ENCODE data around the gene FXN. TPM values are rescaled to one million over a fixed set of nuclear protein-coding genes. Genes with fewer than 3 reads are reported as not detected.

The FXN gene
- polyA plus RNA-seq, 3 donors, result 9.1 to 27.3 (median 15.9) TPM

- TF ChIP-seq CTCF (IDR thresholded peaks at IDR 0.05), result no peak
- H3K27ac ChIP-seq (ENCODE audit: low read depth in 1 of 2, low read length in 2 of 2), result no peak overlapping the region
- H3K4me1 Mint-ChIP-seq, result no peaks in the 10 kb centered on the region
- no peaks in the 10 kb centered on the region for H3K79me2 ChIP-seq (ENCODE audit: insufficient read depth, low read length)
- no peak overlapping the region for H2AFZ ChIP-seq (ENCODE audit: insufficient read depth, low read depth, low read length, poor library complexity, severe bottlenecking)
- no peak overlapping the region for H3K4me3 ChIP-seq (replicated peaks in 1 of 3; ENCODE audit: low read depth in 2 of 3, low read length in 3 of 3)
- H3K36me3 Mint-ChIP-seq, result peaks cover 47 to 54% of the 10 kb centered on the region in 2 donors
- peaks cover 19 to 43% of the 10 kb centered on the region in 2 donors for H3K36me3 ChIP-seq (replicated peaks in 1 of 2; ENCODE audit: control insufficient read depth in 1 of 2, insufficient read depth in 2 of 2, low read length in 2 of 2)
- no peaks in the 10 kb centered on the region for H3K4me1 ChIP-seq (ENCODE audit: control insufficient read depth in 1 of 2, insufficient read depth in 2 of 2, low read length in 2 of 2)
- no CpG with 5 or more reads among the region's 5 CpGs for WGBS (ENCODE audit: insufficient coverage)
- intact Hi-C loops (cut with micrococcal nuclease), result no loop called here
- H4K20me1 ChIP-seq (ENCODE audit: insufficient read depth, low read length), result no peaks in the 10 kb centered on the region
- no peak for DNase-seq
- H3K4me2 ChIP-seq (replicated peaks; ENCODE audit: extremely low read depth, low read length, poor library complexity, severe bottlenecking), result no peak overlapping the region
- H3K27me3 Mint-ChIP-seq (ENCODE audit: low read depth in 3 of 3), result peaks cover 0 to 2% (median 1%) of the 10 kb centered on the region in 3 donors
- no peaks in the 10 kb centered on the region for H3K9me3 Mint-ChIP-seq
- H3K4me3 Mint-ChIP-seq, result no peak overlapping the region
- H3K9ac ChIP-seq (ENCODE audit: insufficient read depth, low read length, poor library complexity, severe bottlenecking), result no peak overlapping the region
- no peak overlapping the region for H3K27ac Mint-ChIP-seq
- no peaks in the 10 kb centered on the region for H3K9me3 ChIP-seq (replicated peaks in 1 of 2; ENCODE audit: control insufficient read depth in 1 of 2, insufficient read depth in 1 of 2, low read length in 2 of 2)
- no peaks in the 10 kb centered on the region for H3K27me3 ChIP-seq (ENCODE audit: control insufficient read depth in 2 of 2, insufficient read depth in 2 of 2, low read length in 2 of 2)
These were observed 26.6 kb downstream of the FXN start for GRCh38 chr9:69062195-69062594.

GRCh38 chr9:69063839-69064238 lies 28.3 kb downstream of the FXN start:
- no peak for TF ChIP-seq CTCF (IDR thresholded peaks at IDR 0.05)
- Mint-ChIP-seq H3K27me3 (ENCODE audit: low read depth in 3 of 3) (peaks cover 0 to 2% (median under 1%) of the 10 kb centered on the region in 3 donors), H3K4me1 (no peaks in the 10 kb centered on the region), H3K9me3 (no peaks in the 10 kb centered on the region), H3K4me3 (no peak overlapping the region), H3K27ac (peak overlapping the region in 1 of 7 donors; percentile 70), H3K36me3 (peaks cover 50 to 56% of the 10 kb centered on the region in 2 donors)
- Histone ChIP-seq H3K4me3 (replicated peaks in 1 of 3; ENCODE audit: low read depth in 2 of 3, low read length in 3 of 3) (no peak overlapping the region), H2AFZ (ENCODE audit: insufficient read depth, low read depth, low read length, poor library complexity, severe bottlenecking) (no peak overlapping the region), H3K27ac (ENCODE audit: low read depth in 1 of 2, low read length in 2 of 2) (no peak overlapping the region), H3K9me3 (replicated peaks in 1 of 2; ENCODE audit: control insufficient read depth in 1 of 2, insufficient read depth in 1 of 2, low read length in 2 of 2) (no peaks in the 10 kb centered on the region), H3K36me3 (replicated peaks in 1 of 2; ENCODE audit: control insufficient read depth in 1 of 2, insufficient read depth in 2 of 2, low read length in 2 of 2) (peaks cover 19 to 46% of the 10 kb centered on the region in 2 donors), H3K27me3 (ENCODE audit: control insufficient read depth in 2 of 2, insufficient read depth in 2 of 2, low read length in 2 of 2) (no peaks in the 10 kb centered on the region), H4K20me1 (ENCODE audit: insufficient read depth, low read length) (no peaks in the 10 kb centered on the region), H3K4me1 (ENCODE audit: control insufficient read depth in 1 of 2, insufficient read depth in 2 of 2, low read length in 2 of 2) (no peaks in the 10 kb centered on the region), H3K9ac (ENCODE audit: insufficient read depth, low read length, poor library complexity, severe bottlenecking) (no peak overlapping the region), H3K4me2 (replicated peaks; ENCODE audit: extremely low read depth, low read length, poor library complexity, severe bottlenecking) (no peak overlapping the region), H3K79me2 (ENCODE audit: insufficient read depth, low read length) (no peaks in the 10 kb centered on the region)
- no peak for DNase-seq
- 100% methylated on average over 2 of the region's 4 CpGs for WGBS (ENCODE audit: insufficient coverage)
- intact Hi-C loops (cut with micrococcal nuclease), result no loop called here
